ENCODE results near the gene AADACL4.

DNA sequence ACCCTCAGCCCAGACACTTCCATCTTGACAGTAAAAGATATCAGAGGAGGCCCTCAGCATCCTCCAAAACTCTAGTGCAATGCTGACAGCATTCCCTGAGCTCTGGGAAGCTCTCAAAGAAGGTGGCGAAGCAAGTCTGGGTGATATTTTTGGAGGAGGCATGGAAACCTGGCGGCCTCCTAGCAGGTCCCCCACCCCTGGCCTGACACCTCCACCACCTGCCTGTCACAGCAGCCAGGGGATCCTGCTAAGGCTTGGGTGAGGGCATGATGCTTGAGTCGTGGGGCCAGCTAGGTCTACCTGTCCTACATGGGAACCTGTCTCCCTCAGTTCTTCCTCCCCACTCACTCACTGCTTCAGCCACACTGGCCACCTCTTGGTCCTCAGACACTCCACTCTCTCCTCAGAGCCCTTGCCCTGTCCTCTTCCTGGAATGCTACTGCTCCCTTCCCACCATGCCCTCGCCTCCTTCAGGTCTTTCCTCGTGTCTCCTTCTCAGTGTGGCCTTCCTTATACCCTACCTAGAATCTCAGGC is 34.3 kb upstream of the AADACL4 start:
- TF ChIP-seq CTCF (IDR thresholded peaks at IDR 0.05) (no peak), POLR2A (IDR thresholded peaks at IDR 0.05) (no peak)
